Measurements from ENCODE around the gene IPCEF1. TPM values are rescaled to one million over a fixed set of nuclear protein-coding genes. Genes with fewer than 3 reads are reported as not detected.

IPCEF1 gene
- polyA plus RNA-seq, 3 donors: 14.7 to 29.7 (median 16.5) TPM

GRCh38 chr6:154298297-154298696 is 58.3 kb downstream of the IPCEF1 start:
- no peak for TF ChIP-seq CTCF (IDR thresholded peaks at IDR 0.05)
- Histone ChIP-seq H3K9me3 (replicated peaks in 1 of 2; ENCODE audit: control insufficient read depth in 1 of 2, insufficient read depth in 1 of 2, low read length in 2 of 2) (no peaks in the 10 kb centered on the region), H3K79me2 (ENCODE audit: insufficient read depth, low read length) (peaks cover 97% of the 10 kb centered on the region), H3K4me2 (replicated peaks; ENCODE audit: extremely low read depth, low read length, poor library complexity, severe bottlenecking) (peak overlapping the region; percentile 30), H3K27ac (ENCODE audit: low read depth in 1 of 2, low read length in 2 of 2) (peak overlapping the region in 1 of 2 donors; percentile 49), H2AFZ (ENCODE audit: insufficient read depth, low read depth, low read length, poor library complexity, severe bottlenecking) (no peak overlapping the region), H3K9ac (ENCODE audit: insufficient read depth, low read length, poor library complexity, severe bottlenecking) (no peak overlapping the region), H3K4me1 (ENCODE audit: control insufficient read depth in 1 of 2, insufficient read depth in 2 of 2, low read length in 2 of 2) (peaks cover 59% of the 10 kb centered on the region in 2 donors), H4K20me1 (ENCODE audit: insufficient read depth, low read length) (peaks cover 84% of the 10 kb centered on the region), H3K4me3 (replicated peaks in 1 of 3; ENCODE audit: low read depth in 2 of 3, low read length in 3 of 3) (peak overlapping the region in 1 of 3 experiments; percentile 11), H3K27me3 (ENCODE audit: control insufficient read depth in 2 of 2, insufficient read depth in 2 of 2, low read length in 2 of 2) (no peaks in the 10 kb centered on the region), H3K36me3 (replicated peaks in 1 of 2; ENCODE audit: control insufficient read depth in 1 of 2, insufficient read depth in 2 of 2, low read length in 2 of 2) (peaks cover 0 to 9% of the 10 kb centered on the region in 2 donors)
- intact Hi-C loops (cut with micrococcal nuclease): no loop called here
- Mint-ChIP-seq H3K27ac (peak overlapping the region in 3 of 7 donors; percentile 8 to 77 (median 18)), H3K27me3 (ENCODE audit: low read depth in 3 of 3) (no peaks in the 10 kb centered on the region), H3K36me3 (peaks cover 16 to 28% of the 10 kb centered on the region in 2 donors), H3K9me3 (peaks cover 0 to 4% (median 0%) of the 10 kb centered on the region in 7 donors), H3K4me3 (no peak overlapping the region), H3K4me1 (peaks cover 75% of the 10 kb centered on the region)
- WGBS (ENCODE audit: insufficient coverage): 75% methylated on average over 2 of the region's 3 CpGs
- DNase-seq: peak; percentile 18 to 52 (median 29)

- H2AFZ ChIP-seq (ENCODE audit: insufficient read depth, low read depth, low read length, poor library complexity, severe bottlenecking): no peak overlapping the region
- H3K36me3 ChIP-seq (replicated peaks in 1 of 2; ENCODE audit: control insufficient read depth in 1 of 2, insufficient read depth in 2 of 2, low read length in 2 of 2): peaks cover 0 to 9% of the 10 kb centered on the region in 2 donors
- H3K27me3 ChIP-seq (ENCODE audit: control insufficient read depth in 2 of 2, insufficient read depth in 2 of 2, low read length in 2 of 2): no peaks in the 10 kb centered on the region
- H4K20me1 ChIP-seq (ENCODE audit: insufficient read depth, low read length): peaks cover 84% of the 10 kb centered on the region
- no peaks in the 10 kb centered on the region for H3K27me3 Mint-ChIP-seq (ENCODE audit: low read depth in 3 of 3)
- H3K4me1 ChIP-seq (ENCODE audit: control insufficient read depth in 1 of 2, insufficient read depth in 2 of 2, low read length in 2 of 2): peaks cover 53 to 58% of the 10 kb centered on the region in 2 donors
- TF ChIP-seq CTCF (IDR thresholded peaks at IDR 0.05): no peak
- no peaks in the 10 kb centered on the region for H3K9me3 ChIP-seq (replicated peaks in 1 of 2; ENCODE audit: control insufficient read depth in 1 of 2, insufficient read depth in 1 of 2, low read length in 2 of 2)
- H3K4me1 Mint-ChIP-seq: peaks cover 75% of the 10 kb centered on the region
- peaks cover 0 to 4% (median 0%) of the 10 kb centered on the region in 7 donors for H3K9me3 Mint-ChIP-seq
- intact Hi-C loops (cut with micrococcal nuclease): no loop called here
- H3K79me2 ChIP-seq (ENCODE audit: insufficient read depth, low read length): peaks cover 96% of the 10 kb centered on the region
- no peak overlapping the region for H3K9ac ChIP-seq (ENCODE audit: insufficient read depth, low read length, poor library complexity, severe bottlenecking)
- H3K36me3 Mint-ChIP-seq: peaks cover 16 to 28% of the 10 kb centered on the region in 2 donors
- no peak overlapping the region for H3K4me2 ChIP-seq (replicated peaks; ENCODE audit: extremely low read depth, low read length, poor library complexity, severe bottlenecking)
- peak overlapping the region in 1 of 7 donors; percentile 13 for H3K27ac Mint-ChIP-seq
- H3K4me3 Mint-ChIP-seq: no peak overlapping the region
- no peak for DNase-seq
- H3K4me3 ChIP-seq (replicated peaks in 1 of 3; ENCODE audit: low read depth in 2 of 3, low read length in 3 of 3): no peak overlapping the region
- WGBS (ENCODE audit: insufficient coverage): 100% methylated on average over 2 of the region's 3 CpGs
- peak overlapping the region in 1 of 2 donors; percentile 49 for H3K27ac ChIP-seq (ENCODE audit: low read depth in 1 of 2, low read length in 2 of 2)
These were observed 58.9 kb downstream of the IPCEF1 start for GRCh38 chr6:154297721-154298120.

Data from CD14-positive monocyte (primary cell).